GM23338 (cell line): ENCODE data around the gene PLA2G6. TPM values are rescaled to one million over a fixed set of nuclear protein-coding genes. Genes with fewer than 3 reads are reported as not detected.

Experiments
- ATAC-seq: fragments of 200-7000 bp; cut with Tn5 transposase; 3 replicates; pipeline ENCODE4 v1.9.1; 2020
- DNase-seq: peaks from one replicate; pipeline ENCODE4 v3.0.0-alpha.2; 2015; ENCODE audit warnings: low spot score
- H2AFZ ChIP-seq: fragments of 200-600 bp; sonication (generic); 2 replicates; pipeline ENCODE4 v1.8.0; 2016; ENCODE audit warnings: antibody characterized with exemption, mild to moderate bottlenecking, moderate library complexity
- H3F3A ChIP-seq: fragments of 200-600 bp; sonication (generic); replicated peaks from 2 replicates; pipeline ENCODE4 v1.8.0; 2017; ENCODE audit warnings: antibody characterized with exemption, mixed run types, low read depth
- H3K27ac ChIP-seq: fragments of 200-600 bp; sonication (generic); 2 replicates; pipeline ENCODE4 v1.6.1; 2016; ENCODE audit warnings: low read depth
- H3K27me3 ChIP-seq: fragments of 200-600 bp; sonication (generic); 2 replicates; pipeline ENCODE4 v1.8.0; 2016; ENCODE audit warnings: mild to moderate bottlenecking, mixed run types, moderate library complexity; ENCODE audit not compliant: insufficient read depth
- H3K36me3 ChIP-seq: fragments of 200-600 bp; sonication (generic); 2 replicates; pipeline ENCODE4 v1.8.0; 2016; ENCODE audit warnings: mild to moderate bottlenecking; ENCODE audit not compliant: insufficient read depth
- H3K4me1 ChIP-seq: fragments of 200-600 bp; sonication (generic); 2 replicates; pipeline ENCODE4 v1.8.0; 2016; ENCODE audit warnings: mild to moderate bottlenecking, moderate library complexity; ENCODE audit not compliant: insufficient read depth
- H3K4me2 ChIP-seq: fragments of 200-600 bp; sonication (generic); 2 replicates; pipeline ENCODE4 v1.7.1; 2017; ENCODE audit warnings: mixed run types
- H3K4me3 ChIP-seq: fragments of 200-600 bp; sonication (generic); 2 replicates; pipeline ENCODE4 v1.6.1; 2016; ENCODE audit warnings: mixed run types
- H3K79me2 ChIP-seq: fragments of 200-600 bp; sonication (generic); replicated peaks from 2 replicates; pipeline ENCODE4 v1.8.0; 2017; ENCODE audit warnings: mild to moderate bottlenecking; ENCODE audit not compliant: insufficient read depth
- H3K9me2 ChIP-seq: fragments of 200-600 bp; sonication (generic); 2 replicates; pipeline ENCODE4 v1.8.0; 2017; ENCODE audit not compliant: insufficient read depth
- H4K20me1 ChIP-seq: fragments of 200-600 bp; sonication (generic); replicated peaks from 2 replicates; pipeline ENCODE4 v1.8.0; 2017; ENCODE audit warnings: mild to moderate bottlenecking; ENCODE audit not compliant: insufficient read depth
- H3K27ac Mint-ChIP-seq: 2 replicates; pipeline ENCODE4 v1.8.0; 2020; ENCODE audit warnings: inconsistent platforms, mild to moderate bottlenecking, moderate library complexity, mixed read lengths
- H3K27me3 Mint-ChIP-seq: 3 replicates; pipeline ENCODE4 v1.8.0; 2022; ENCODE audit warnings: low read depth, mild to moderate bottlenecking, moderate library complexity, mixed read lengths, inconsistent platforms; ENCODE audit not compliant: insufficient read depth, poor library complexity
- H3K36me3 Mint-ChIP-seq: 3 replicates; pipeline ENCODE4 v1.8.0; 2021; ENCODE audit warnings: low read depth, mild to moderate bottlenecking, inconsistent platforms, moderate library complexity, mixed read lengths
- H3K4me1 Mint-ChIP-seq: 3 replicates; pipeline ENCODE4 v1.8.0; 2020; ENCODE audit warnings: mild to moderate bottlenecking, inconsistent platforms, mixed read lengths
- H3K4me3 Mint-ChIP-seq: 3 replicates; pipeline ENCODE4 v1.8.0; 2021; ENCODE audit warnings: moderate library complexity, mild to moderate bottlenecking, inconsistent platforms, mixed read lengths
- H3K9me3 Mint-ChIP-seq: 3 replicates; pipeline ENCODE4 v1.8.0; 2020; ENCODE audit warnings: moderate library complexity, mild to moderate bottlenecking, inconsistent platforms, mixed read lengths
- EZH2 ChIP-seq: fragments of 200-600 bp; sonication (generic); IDR thresholded peaks from one replicate; pipeline ENCODE4 v1.8.0; 2017; ENCODE audit warnings: antibody characterized with exemption, mild to moderate bottlenecking, low read depth; ENCODE audit not compliant: unreplicated experiment
- POLR2AphosphoS5 ChIP-seq: IDR thresholded peaks from 2 replicates; pipeline ENCODE4 v1.6.1; 2016; ENCODE audit warnings: antibody characterized with exemption, low read depth
- polyA plus RNA-seq: library from polyadenylated mRNA; unstranded; fragments of >200 nt; fragmentation: Nextera tagmentation; extraction: Ambion mirVana; gene quantifications from 2 replicates; pipeline ENCODE4 v1.2.1, GENCODE V29; 2016
- total RNA-seq: library from RNA; depleted of rRNA; stranded (reverse); fragments of >200 nt; shearing (Covaris generic); gene quantifications from 2 replicates; pipeline ENCODE4 v1.2.3, GENCODE V29; 2014
- TF ChIP-seq, protein P1 (sequence below), 2 experiments: fragments of 200-600 bp in 1 of 2; sonication (generic) in 1 of 2; conservative IDR thresholded peaks; 2 replicates each; pipeline versions ENCODE4 v1.5.1 to v1.6.1; 2016 to 2017; ENCODE audit warnings: antibody characterized with exemption in 2 of 2, low read depth in 2 of 2, mild to moderate bottlenecking in 2 of 2, moderate library complexity in 1 of 2
- TF ChIP-seq, protein P2 (sequence below): IDR thresholded peaks from 2 replicates; pipeline ENCODE4 v1.6.1; 2016; ENCODE audit warnings: antibody characterized with exemption

Gene PLA2G6
- total and polyA plus RNA-seq, 2 experiments from 2014 or later: 4.5 to 12.6 TPM

DNA sequence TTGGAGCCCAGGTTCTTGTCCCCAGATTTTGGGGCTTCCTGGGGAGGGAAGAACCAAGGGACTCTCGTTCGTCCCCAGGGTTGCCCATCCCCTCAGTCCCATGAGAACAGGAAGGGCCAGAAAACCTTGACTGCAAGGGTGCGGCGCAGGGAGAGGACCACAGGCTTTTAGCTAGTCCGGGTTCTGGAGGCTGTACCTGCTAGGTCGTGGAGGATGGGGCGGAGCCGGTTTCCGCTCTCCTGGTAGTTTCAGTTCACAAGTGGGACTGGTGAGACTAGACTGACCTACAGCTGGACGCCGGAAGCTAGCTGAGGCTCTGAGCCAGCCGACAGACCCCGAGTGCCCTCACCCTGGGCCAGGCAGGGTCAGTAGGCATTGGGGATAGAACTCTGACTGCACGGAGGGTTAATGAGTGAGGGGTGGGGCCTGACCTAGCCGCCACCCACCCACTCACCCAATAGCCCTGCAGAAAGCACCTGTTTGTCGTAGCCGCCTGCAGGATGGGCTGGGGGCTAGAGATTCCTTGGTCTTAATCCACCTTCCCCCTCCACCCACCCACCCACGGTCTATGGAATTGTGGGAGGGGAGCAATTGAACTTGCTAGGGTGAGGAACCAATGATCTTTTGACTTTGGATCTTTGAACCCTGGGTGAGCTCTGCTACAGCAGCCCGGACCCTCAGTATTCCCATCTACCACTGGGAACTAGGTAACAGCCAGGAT is 21.6 kb upstream of the PLA2G6 start:
- Mint-ChIP-seq H3K36me3 (no peaks in the 10 kb centered on the region; the same call in 2 of the 3 replicates), H3K4me3 (peak overlapping the region; percentile 82), H3K27ac (no peak overlapping the region), H3K4me1 (peaks cover 13% of the 10 kb centered on the region), H3K9me3 (no peaks in the 10 kb centered on the region; the same call in 2 of the 3 replicates), H3K27me3 (peaks cover 14% of the 10 kb centered on the region)
- no peak overlapping the region for H3K27ac ChIP-seq
- H3K4me1 ChIP-seq: peaks cover 4% of the 10 kb centered on the region
- 0 out of 2 replicates have a peak, but pooled peaks cover 5% of the 10 kb centered on the region for H3K79me2 ChIP-seq
- H3K4me2 ChIP-seq: peak overlapping the region; percentile 99
- peak overlapping the region; percentile 95 for H2AFZ ChIP-seq
- ATAC-seq: peak; percentile 62
- TF ChIP-seq EZH2: no peak
- peak; percentile 58 for TF ChIP-seq POLR2AphosphoS5
- H4K20me1 ChIP-seq: peaks cover 8% of the 10 kb centered on the region; the same call in 1 of the 2 replicates
- DNase-seq: peak; percentile 68
- H3K9me2 ChIP-seq: no peaks in the 10 kb centered on the region
- H3K27me3 ChIP-seq: peaks cover 16% of the 10 kb centered on the region
- 0 out of 2 replicates have a peak, but pooled peaks cover 12% of the 10 kb centered on the region for H3F3A ChIP-seq
- no peaks in the 10 kb centered on the region for H3K36me3 ChIP-seq
- H3K4me3 ChIP-seq: peak overlapping the region; percentile 85

DNA sequence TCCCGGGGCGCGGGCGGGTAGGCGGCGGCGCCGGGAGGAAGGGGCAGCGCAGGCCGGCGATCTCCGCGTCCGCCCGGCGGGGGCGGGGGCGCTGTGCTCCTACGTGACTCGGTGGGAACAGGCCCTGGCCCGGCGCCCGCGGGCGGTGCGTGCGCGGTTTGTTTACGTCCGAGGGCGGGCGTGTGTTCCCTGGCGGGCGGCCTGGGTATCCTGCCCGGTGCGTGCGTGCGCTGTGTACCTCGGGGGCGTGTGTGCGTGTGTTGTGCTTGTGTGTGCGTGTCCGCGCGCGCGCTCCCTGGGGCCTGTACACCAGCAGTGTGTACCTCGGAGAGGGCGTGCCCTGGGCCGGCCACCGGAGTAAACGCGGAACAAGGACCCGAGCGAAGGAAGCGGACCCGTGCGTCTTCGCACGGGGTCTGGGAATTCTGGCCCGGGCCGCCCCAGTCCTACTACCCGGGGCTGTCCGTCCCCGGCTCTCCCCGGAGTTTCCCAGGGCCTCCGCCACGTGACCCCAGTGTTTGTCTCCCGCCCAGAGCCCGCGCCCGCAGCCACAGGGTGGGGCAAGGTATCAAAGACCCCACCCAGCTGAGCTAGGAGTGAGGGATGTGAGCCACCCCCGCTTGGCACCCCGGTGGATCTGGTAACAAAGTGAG is 20.9 kb upstream of the PLA2G6 start:
- H3K27me3 Mint-ChIP-seq: peaks cover 14% of the 10 kb centered on the region
- H3K4me1 Mint-ChIP-seq: peaks cover 13% of the 10 kb centered on the region
- Histone ChIP-seq H2AFZ (peak overlapping the region; percentile 95), H3K27me3 (peaks cover 16% of the 10 kb centered on the region), H3K4me1 (peaks cover 4% of the 10 kb centered on the region), H3K4me2 (peak overlapping the region; percentile 99), H4K20me1 (peaks cover 8% of the 10 kb centered on the region; the same call in 1 of the 2 replicates), H3K79me2 (0 out of 2 replicates have a peak, but pooled peaks cover 5% of the 10 kb centered on the region), H3K27ac (peak overlapping the region; percentile 84), H3K36me3 (no peaks in the 10 kb centered on the region), H3K4me3 (peak overlapping the region; percentile 85), H3K9me2 (no peaks in the 10 kb centered on the region), H3F3A (0 out of 2 replicates have a peak, but pooled peaks cover 12% of the 10 kb centered on the region)
- no peaks in the 10 kb centered on the region; the same call in 2 of the 3 replicates for H3K36me3 Mint-ChIP-seq
- H3K9me3 Mint-ChIP-seq: no peaks in the 10 kb centered on the region; the same call in 2 of the 3 replicates
- H3K4me3 Mint-ChIP-seq: peak overlapping the region; percentile 82
- DNase-seq: peak; percentile 72
- peak; percentile 39 for ATAC-seq
- TF ChIP-seq, protein P1, sequence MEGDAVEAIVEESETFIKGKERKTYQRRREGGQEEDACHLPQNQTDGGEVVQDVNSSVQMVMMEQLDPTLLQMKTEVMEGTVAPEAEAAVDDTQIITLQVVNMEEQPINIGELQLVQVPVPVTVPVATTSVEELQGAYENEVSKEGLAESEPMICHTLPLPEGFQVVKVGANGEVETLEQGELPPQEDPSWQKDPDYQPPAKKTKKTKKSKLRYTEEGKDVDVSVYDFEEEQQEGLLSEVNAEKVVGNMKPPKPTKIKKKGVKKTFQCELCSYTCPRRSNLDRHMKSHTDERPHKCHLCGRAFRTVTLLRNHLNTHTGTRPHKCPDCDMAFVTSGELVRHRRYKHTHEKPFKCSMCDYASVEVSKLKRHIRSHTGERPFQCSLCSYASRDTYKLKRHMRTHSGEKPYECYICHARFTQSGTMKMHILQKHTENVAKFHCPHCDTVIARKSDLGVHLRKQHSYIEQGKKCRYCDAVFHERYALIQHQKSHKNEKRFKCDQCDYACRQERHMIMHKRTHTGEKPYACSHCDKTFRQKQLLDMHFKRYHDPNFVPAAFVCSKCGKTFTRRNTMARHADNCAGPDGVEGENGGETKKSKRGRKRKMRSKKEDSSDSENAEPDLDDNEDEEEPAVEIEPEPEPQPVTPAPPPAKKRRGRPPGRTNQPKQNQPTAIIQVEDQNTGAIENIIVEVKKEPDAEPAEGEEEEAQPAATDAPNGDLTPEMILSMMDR (conservative IDR thresholded peaks at IDR 0.05; ENCODE audit: low read depth in 2 of 2): peak in 1 of 2 experiments; percentile 26; a peak in 1 of 4 replicates
- TF ChIP-seq, protein P2, sequence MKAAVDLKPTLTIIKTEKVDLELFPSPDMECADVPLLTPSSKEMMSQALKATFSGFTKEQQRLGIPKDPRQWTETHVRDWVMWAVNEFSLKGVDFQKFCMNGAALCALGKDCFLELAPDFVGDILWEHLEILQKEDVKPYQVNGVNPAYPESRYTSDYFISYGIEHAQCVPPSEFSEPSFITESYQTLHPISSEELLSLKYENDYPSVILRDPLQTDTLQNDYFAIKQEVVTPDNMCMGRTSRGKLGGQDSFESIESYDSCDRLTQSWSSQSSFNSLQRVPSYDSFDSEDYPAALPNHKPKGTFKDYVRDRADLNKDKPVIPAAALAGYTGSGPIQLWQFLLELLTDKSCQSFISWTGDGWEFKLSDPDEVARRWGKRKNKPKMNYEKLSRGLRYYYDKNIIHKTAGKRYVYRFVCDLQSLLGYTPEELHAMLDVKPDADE: no peak
- no peak overlapping the region for H3K27ac Mint-ChIP-seq
